ENCODE results near the gene DNHD1.

- TF ChIP-seq POLR2A (IDR thresholded peaks at IDR 0.05) (no peak), CTCF (IDR thresholded peaks at IDR 0.05) (no peak)
These were observed 8.7 kb upstream of the DNHD1 start for GRCh38 chr11:6488342-6488741.
